Activated CD8-positive, alpha-beta memory T cell treated with anti-CD3 and anti-CD28 coated beads, Interleukin-2, amount 50 U/mL, for 4 hours (primary cell): Measurements from ENCODE around the gene BST1.
A peak's percentile ranks its signal among the peaks of the same experiment; 100 is the strongest.

ENCODE experiments used
- DNase-seq: peaks from one replicate; pipeline ENCODE4 v3.0.0-alpha.2; 2020

BST1 gene

GRCh38 chr4:15677507-15677988, 25.3 kb upstream of the BST1 start:
- no peak for DNase-seq

GRCh38 chr4:15681067-15681371, 21.8 kb upstream of the BST1 start:
- DNase-seq, result no peak

GRCh38 chr4:15681372-15682241, 21.3 kb upstream of the BST1 start, which contains the start of gene FAM200B:
Gene FAM200B (plus strand): TSS chr4:15681827. CDS start chr4:15686978, 5,151 bp downstream.
- peak; percentile 98 for DNase-seq

- DNase-seq, result no peak
These were observed 20.4 kb upstream of the BST1 start for GRCh38 chr4:15682242-15683142.

- DNase-seq, result no peak
These were observed 19.7 kb upstream of the BST1 start for GRCh38 chr4:15683143-15683495.

- no peak for DNase-seq
These were observed 18.4 kb upstream of the BST1 start for GRCh38 chr4:15684498-15684897.

GRCh38 chr4:15688051-15688450, 14.8 kb upstream of the BST1 start:
- DNase-seq, result no peak

- no peak for DNase-seq
These were observed 13.3 kb upstream of the BST1 start for GRCh38 chr4:15689540-15689939.

GRCh38 chr4:15690020-15690809, 12.7 kb upstream of the BST1 start:
- DNase-seq, result no peak

GRCh38 chr4:15691346-15692135, 11.3 kb upstream of the BST1 start:
- DNase-seq, result no peak

- DNase-seq, result no peak
These were observed 10.3 kb upstream of the BST1 start for GRCh38 chr4:15692602-15693001.

GRCh38 chr4:15694431-15694830, 8.4 kb upstream of the BST1 start:
- DNase-seq, result no peak

- no peak for DNase-seq
These were observed 7.6 kb upstream of the BST1 start for GRCh38 chr4:15695240-15695699.

- no peak for DNase-seq
These were observed 7.1 kb upstream of the BST1 start for GRCh38 chr4:15695729-15696128.

GRCh38 chr4:15696866-15697265, 6.0 kb upstream of the BST1 start:
- DNase-seq, result no peak

GRCh38 chr4:15703439-15703838, 574 bp downstream of the BST1 start:
- no peak for DNase-seq

GRCh38 chr4:15704129-15704528, 1.3 kb downstream of the BST1 start:
- DNase-seq, result no peak

- DNase-seq, result no peak
These were observed 3.9 kb downstream of the BST1 start for GRCh38 chr4:15706646-15707362.

- no peak for DNase-seq
These were observed 4.5 kb downstream of the BST1 start for GRCh38 chr4:15707363-15707715.

- DNase-seq, result no peak
These were observed 8.9 kb downstream of the BST1 start for GRCh38 chr4:15711762-15712161.

- DNase-seq, result no peak
These were observed 9.3 kb downstream of the BST1 start for GRCh38 chr4:15712214-15712613.

GRCh38 chr4:15714141-15714540, 11.3 kb downstream of the BST1 start:
- no peak for DNase-seq
